ENCODE results near the gene IL1RAPL2.

DNA sequence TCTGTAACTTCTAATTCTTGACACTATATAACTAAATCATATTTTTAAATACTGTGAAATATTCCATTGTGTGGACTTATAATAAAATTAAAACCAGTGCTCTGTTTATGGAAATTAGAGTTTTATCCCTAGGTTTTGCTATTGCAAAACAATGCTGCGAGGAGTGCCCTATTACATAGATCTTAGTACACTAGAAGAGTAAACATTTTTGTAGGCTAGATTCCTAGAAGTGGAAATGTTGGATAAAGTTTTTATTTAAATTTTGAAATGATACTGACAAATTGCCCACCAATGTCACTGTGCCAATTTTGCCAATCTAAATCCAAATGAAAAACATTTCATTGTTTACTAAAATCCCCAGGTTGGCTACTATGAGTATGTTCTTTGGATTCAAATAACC is 99.7 kb downstream of the IL1RAPL2 start:
- TF ChIP-seq EZH2 (IDR thresholded peaks at IDR 0.05) = no peak
- TF ChIP-seq POLR2AphosphoS5 (IDR thresholded peaks at IDR 0.05; ENCODE audit: borderline replicate concordance, low read depth, low read length) = no peak
